Measurements from ENCODE around the gene RHOT2.

DNA sequence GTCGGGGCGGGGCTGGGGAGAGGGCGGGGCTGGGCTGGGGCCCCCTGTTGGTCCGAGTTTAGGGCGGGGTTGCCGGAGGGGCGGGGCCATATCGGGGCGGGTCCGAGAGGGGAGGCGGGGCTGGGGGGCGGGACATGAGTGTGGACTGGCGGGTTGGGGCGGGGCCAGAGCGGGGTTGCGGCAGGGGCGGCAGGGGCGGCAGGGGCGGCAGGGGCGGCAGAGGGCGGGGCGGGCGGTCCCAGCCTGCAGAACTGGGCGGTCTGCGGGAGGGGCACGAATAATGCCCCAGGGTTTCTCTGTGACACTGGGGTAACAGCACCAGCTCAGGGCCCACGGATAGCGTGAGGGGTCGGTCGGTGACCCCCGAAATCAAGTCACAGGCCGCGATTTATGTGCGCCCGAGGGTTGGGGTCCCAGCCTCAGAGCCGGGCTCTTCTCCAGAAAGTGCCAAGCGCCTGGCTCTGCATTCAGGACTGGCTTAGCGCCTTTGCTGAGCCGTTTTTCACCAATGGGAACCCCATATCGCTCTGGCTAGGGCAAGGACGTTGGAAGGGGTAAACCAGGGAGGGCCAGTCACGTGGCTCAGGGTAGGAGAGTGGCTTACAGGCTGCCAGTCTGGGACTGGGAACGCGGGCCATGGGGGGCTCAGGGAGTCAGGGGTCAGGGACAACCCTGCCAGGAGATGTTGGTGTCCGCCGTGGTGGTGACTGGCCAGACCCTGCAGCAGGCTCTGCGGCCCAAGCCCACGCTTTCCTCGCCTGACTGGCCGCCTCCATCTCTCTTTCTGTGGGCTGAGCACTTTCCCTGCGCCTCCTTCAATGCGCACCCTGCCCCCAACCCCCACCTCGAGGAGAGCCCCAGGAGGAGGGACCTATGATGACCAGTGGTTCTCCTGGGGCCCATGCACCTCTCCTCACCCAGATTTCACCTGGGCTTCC is 30.6 kb upstream of the RHOT2 start:
- TF ChIP-seq, protein P1, sequence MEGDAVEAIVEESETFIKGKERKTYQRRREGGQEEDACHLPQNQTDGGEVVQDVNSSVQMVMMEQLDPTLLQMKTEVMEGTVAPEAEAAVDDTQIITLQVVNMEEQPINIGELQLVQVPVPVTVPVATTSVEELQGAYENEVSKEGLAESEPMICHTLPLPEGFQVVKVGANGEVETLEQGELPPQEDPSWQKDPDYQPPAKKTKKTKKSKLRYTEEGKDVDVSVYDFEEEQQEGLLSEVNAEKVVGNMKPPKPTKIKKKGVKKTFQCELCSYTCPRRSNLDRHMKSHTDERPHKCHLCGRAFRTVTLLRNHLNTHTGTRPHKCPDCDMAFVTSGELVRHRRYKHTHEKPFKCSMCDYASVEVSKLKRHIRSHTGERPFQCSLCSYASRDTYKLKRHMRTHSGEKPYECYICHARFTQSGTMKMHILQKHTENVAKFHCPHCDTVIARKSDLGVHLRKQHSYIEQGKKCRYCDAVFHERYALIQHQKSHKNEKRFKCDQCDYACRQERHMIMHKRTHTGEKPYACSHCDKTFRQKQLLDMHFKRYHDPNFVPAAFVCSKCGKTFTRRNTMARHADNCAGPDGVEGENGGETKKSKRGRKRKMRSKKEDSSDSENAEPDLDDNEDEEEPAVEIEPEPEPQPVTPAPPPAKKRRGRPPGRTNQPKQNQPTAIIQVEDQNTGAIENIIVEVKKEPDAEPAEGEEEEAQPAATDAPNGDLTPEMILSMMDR (IDR thresholded peaks at IDR 0.05 in 2 of 3, conservative IDR thresholded peaks at IDR 0.05 in 1 of 3; ENCODE audit: borderline replicate concordance in 1 of 3, insufficient read depth in 1 of 3, low read depth in 2 of 3, low read length in 2 of 3) = no peak
- TF ChIP-seq EZH2 (IDR thresholded peaks at IDR 0.05) (no peak), POLR2AphosphoS5 (IDR thresholded peaks at IDR 0.05; ENCODE audit: low read depth, low read length) (no peak), YY1 (IDR thresholded peaks at IDR 0.05; ENCODE audit: extremely low read depth, insufficient replicate concordance, low read depth, low read length) (no peak), CEBPB (IDR thresholded peaks at IDR 0.05; ENCODE audit: low read depth) (no peak), EZH2phosphoT487 (IDR thresholded peaks at IDR 0.05; ENCODE audit: borderline replicate concordance) (no peak), SIN3A (IDR thresholded peaks at IDR 0.05; ENCODE audit: low read depth) (no peak), TCF7L2 (IDR thresholded peaks at IDR 0.05; ENCODE audit: borderline replicate concordance, extremely low read depth, insufficient read depth, insufficient read length) (no peak), SP1 (IDR thresholded peaks at IDR 0.05; ENCODE audit: low read depth) (no peak), ZNF274 (IDR thresholded peaks at IDR 0.05; ENCODE audit: low read depth, low read length) (no peak), POLR2A (IDR thresholded peaks at IDR 0.05; ENCODE audit: borderline replicate concordance, extremely low read depth, insufficient read depth, insufficient read length) (no peak)
- TF ChIP-seq, protein P2, sequence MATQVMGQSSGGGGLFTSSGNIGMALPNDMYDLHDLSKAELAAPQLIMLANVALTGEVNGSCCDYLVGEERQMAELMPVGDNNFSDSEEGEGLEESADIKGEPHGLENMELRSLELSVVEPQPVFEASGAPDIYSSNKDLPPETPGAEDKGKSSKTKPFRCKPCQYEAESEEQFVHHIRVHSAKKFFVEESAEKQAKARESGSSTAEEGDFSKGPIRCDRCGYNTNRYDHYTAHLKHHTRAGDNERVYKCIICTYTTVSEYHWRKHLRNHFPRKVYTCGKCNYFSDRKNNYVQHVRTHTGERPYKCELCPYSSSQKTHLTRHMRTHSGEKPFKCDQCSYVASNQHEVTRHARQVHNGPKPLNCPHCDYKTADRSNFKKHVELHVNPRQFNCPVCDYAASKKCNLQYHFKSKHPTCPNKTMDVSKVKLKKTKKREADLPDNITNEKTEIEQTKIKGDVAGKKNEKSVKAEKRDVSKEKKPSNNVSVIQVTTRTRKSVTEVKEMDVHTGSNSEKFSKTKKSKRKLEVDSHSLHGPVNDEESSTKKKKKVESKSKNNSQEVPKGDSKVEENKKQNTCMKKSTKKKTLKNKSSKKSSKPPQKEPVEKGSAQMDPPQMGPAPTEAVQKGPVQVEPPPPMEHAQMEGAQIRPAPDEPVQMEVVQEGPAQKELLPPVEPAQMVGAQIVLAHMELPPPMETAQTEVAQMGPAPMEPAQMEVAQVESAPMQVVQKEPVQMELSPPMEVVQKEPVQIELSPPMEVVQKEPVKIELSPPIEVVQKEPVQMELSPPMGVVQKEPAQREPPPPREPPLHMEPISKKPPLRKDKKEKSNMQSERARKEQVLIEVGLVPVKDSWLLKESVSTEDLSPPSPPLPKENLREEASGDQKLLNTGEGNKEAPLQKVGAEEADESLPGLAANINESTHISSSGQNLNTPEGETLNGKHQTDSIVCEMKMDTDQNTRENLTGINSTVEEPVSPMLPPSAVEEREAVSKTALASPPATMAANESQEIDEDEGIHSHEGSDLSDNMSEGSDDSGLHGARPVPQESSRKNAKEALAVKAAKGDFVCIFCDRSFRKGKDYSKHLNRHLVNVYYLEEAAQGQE (IDR thresholded peaks at IDR 0.05; ENCODE audit: low read depth) = no peak
- TF ChIP-seq, protein P3, sequence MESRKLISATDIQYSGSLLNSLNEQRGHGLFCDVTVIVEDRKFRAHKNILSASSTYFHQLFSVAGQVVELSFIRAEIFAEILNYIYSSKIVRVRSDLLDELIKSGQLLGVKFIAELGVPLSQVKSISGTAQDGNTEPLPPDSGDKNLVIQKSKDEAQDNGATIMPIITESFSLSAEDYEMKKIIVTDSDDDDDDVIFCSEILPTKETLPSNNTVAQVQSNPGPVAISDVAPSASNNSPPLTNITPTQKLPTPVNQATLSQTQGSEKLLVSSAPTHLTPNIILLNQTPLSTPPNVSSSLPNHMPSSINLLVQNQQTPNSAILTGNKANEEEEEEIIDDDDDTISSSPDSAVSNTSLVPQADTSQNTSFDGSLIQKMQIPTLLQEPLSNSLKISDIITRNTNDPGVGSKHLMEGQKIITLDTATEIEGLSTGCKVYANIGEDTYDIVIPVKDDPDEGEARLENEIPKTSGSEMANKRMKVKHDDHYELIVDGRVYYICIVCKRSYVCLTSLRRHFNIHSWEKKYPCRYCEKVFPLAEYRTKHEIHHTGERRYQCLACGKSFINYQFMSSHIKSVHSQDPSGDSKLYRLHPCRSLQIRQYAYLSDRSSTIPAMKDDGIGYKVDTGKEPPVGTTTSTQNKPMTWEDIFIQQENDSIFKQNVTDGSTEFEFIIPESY (IDR thresholded peaks at IDR 0.05; ENCODE audit: extremely low read depth, insufficient replicate concordance, low read length) = no peak

Measured in HCT116 (cell line).